HG02798 (cell line): ENCODE results near the gene CCDC97.
A peak's percentile ranks its signal among the peaks of the same experiment; 100 is the strongest.
"Not testable (repeated sequence)": the region's sequence is repeated elsewhere in the genome, so short reads cannot be mapped to it uniquely, and the experiment has no call there.

ENCODE experiments used
- ATAC-seq: cut with Tn5 transposase; IDR thresholded peaks from one replicate; pipeline ENCODE4 v1.9.1; 2021; ENCODE audit warnings: mild to moderate bottlenecking; ENCODE audit not compliant: unreplicated experiment, poor library complexity

The CCDC97 gene

GRCh38 chr19:41356984-41357739 is 47.2 kb downstream of the CCDC97 start:
- ATAC-seq = no peak

GRCh38 chr19:41357746-41358145 is 47.8 kb downstream of the CCDC97 start:
- ATAC-seq = no peak

- no peak for ATAC-seq
Observed at GRCh38 chr19:41359741-41360140, 49.8 kb downstream of the CCDC97 start.

- ATAC-seq = no peak
Observed at GRCh38 chr19:41362143-41362847, 52.3 kb downstream of the CCDC97 start.

GRCh38 chr19:41363371-41363752 is 53.4 kb downstream of the CCDC97 start:
- ATAC-seq = no peak

DNA sequence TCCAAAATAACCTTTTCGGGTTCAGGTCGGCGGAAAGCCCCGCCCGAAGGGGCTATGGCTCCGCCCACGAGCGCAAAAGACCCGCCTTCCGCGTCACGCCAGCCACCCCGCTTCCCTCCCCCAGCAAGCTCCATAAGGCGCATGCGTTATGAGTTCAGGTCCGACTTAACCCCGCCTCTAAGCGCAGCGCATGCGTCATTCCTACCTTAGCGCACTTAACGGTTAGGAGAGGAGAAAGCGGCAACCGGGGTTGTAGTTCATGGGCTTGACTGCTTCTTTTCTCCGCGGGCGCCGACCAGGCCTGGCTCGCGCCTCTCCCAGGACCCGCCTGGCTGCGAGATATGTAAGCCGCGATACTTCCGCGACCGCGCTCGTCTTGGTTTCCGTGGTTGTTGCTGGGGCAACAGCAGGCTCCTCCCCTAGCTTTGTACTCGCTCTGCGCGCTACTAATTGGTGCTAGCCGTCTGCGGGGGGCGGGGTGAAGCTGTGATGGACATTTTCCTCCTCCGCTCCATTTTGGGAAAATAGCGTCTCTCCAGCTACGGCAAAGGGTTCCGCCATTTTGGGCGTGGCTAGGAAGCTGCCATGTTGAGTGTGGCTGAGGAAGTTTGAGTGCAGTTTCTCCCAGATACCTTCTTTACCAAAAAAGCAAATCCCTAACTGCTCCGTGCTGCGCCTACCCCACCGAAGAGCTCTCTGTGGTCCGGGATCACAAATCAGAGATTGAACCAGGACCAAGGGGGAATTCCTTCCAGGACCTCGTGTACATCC is 54.0 kb downstream of the CCDC97 start, which contains the start of gene B9D2:
Gene B9D2, minus strand, starts transcription at position 397 of the 771 bp plus-strand sequence. CDS start 630 bp downstream, outside the sequence.
- ATAC-seq = peak; percentile 93

DNA sequence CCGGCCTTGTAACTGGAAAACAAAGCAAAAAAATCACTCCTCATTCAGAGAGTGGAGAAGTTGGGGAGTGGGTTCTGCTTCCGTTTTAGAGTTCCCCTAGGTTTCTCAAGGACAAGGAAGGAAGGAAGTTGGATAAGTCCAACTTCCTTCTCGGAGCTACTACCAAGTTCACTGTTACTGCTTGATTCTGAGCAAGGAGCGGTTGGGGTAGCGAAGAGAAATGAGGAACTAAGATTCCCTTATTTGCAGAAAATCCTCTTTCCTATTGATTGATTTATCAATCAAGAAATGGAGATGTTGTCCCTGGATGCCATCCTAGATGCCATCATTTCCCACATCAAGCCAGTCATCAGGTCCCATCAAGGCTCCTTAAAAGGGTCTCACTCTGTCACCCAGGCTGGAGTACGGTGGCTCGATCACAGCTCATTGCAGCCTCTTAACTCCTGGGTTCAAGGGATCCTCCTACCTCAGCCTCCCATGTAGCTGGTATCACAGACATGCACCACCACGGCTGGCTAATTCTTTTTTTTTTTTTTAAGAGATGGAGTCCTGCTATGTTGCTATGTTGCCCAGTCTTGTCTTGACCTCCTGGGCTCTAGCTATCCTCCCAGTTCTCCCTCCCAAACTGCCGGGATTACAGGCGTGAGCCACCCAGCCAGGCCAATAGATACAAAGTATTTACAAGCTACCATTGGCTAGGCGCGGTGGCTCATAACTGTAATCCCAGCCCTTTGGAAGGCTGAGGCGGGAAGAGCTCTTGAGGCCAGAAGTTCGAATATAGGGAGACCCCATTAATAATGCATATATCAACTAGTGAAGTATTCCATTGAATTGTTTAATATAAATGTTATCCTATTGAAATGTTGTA is 54.8 kb downstream of the CCDC97 start:
- no peak for ATAC-seq

GRCh38 chr19:41366089-41366488 is 56.1 kb downstream of the CCDC97 start:
- no peak for ATAC-seq

DNA sequence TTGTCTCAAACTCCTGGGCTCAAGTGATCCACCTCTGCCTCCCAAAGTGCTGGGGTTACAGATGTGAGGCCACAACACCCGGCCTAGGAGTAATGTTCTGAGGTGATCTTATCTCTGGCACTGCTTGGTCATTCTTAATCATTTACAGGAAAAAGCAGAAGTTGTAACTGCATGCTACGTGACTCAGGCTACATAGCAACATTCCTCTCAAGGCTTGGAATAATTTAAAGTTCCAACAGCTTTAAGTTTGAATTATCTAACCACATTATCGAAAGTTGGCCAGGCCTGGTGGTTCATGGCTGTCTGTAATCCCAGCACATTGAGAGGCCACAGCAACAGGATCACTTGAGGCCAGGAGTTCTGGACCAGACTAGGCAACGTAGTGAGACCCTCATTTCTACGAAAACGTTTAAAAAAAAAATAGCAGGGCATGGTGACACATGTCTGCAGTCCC is 57.9 kb downstream of the CCDC97 start:
- no peak for ATAC-seq

DNA sequence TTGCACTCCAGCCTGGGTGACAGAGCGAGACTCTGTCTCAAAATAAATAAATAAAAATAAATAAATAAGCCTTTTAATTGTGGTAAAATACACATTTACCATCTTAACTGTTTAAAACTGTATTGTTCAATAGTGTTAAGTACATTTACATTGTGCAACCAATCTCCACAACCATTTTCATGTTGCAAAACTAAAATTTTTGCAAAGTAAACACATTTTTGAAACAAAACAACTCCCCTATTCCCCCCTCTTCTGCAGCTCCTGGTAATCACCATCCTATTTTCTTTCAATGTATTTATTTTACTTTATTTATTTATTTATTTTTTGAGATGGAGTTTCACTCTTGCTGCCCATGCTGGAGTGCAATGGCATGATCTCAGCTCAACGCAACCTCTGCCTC is 59.8 kb downstream of the CCDC97 start:
- no peak for ATAC-seq

GRCh38 chr19:41371119-41371518 is 61.1 kb downstream of the CCDC97 start:
- not testable (repeated sequence) for ATAC-seq

- no peak for ATAC-seq
Observed at GRCh38 chr19:41371541-41371940, 61.6 kb downstream of the CCDC97 start.

DNA sequence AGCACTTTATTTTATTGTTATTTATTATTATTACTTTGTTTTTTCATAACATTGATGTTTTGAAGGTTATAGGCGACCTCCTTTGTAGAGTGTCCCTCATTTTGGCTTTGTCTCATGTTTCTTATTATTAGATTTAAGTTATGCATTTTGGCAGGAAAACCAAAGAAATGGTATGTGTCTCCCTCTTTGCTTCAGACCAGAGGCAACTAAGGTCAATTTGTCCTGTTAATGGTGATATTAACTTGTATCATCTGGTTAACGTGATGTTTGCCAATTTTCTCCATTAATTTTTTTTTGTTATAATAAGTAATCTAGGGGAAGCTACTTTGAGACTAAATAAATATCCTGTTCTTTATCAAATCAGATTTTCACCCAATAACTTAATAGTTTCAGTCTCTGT is 62.5 kb downstream of the CCDC97 start:
- ATAC-seq = no peak

GRCh38 chr19:41373993-41374392 is 64.0 kb downstream of the CCDC97 start:
- ATAC-seq = no peak
